Uterus (tissue), 2 donors: Measurements from ENCODE around the gene TUBB4A.

ENCODE experiments used
- POLR2A ChIP-seq, 2 donors: fragments of 450-650 bp; IDR thresholded peaks; one replicate each; pipeline ENCODE4 v1.6.1; 2016; ENCODE audit warnings: antibody characterized with exemption in 2 of 2, mild to moderate bottlenecking in 1 of 2, moderate library complexity in 1 of 2
- TF ChIP-seq, protein P1 (sequence below), 4 experiments: fragments of 200-600 bp in 2 of 4; fragments of 450-650 bp in 2 of 4; sonication (generic) in 2 of 4; IDR thresholded peaks; one replicate each; pipeline ENCODE4 v1.5.1; 2016 to 2019; ENCODE audit warnings: antibody characterized with exemption in 4 of 4, mild to moderate bottlenecking in 2 of 4, moderate library complexity in 1 of 4

- TF ChIP-seq POLR2A (IDR thresholded peaks at IDR 0.05) = no peak
- TF ChIP-seq, protein P1, sequence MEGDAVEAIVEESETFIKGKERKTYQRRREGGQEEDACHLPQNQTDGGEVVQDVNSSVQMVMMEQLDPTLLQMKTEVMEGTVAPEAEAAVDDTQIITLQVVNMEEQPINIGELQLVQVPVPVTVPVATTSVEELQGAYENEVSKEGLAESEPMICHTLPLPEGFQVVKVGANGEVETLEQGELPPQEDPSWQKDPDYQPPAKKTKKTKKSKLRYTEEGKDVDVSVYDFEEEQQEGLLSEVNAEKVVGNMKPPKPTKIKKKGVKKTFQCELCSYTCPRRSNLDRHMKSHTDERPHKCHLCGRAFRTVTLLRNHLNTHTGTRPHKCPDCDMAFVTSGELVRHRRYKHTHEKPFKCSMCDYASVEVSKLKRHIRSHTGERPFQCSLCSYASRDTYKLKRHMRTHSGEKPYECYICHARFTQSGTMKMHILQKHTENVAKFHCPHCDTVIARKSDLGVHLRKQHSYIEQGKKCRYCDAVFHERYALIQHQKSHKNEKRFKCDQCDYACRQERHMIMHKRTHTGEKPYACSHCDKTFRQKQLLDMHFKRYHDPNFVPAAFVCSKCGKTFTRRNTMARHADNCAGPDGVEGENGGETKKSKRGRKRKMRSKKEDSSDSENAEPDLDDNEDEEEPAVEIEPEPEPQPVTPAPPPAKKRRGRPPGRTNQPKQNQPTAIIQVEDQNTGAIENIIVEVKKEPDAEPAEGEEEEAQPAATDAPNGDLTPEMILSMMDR (IDR thresholded peaks at IDR 0.05) = no peak
These were observed 1.0 kb downstream of the TUBB4A start for GRCh38 chr19:6500837-6501739.
